PC-9 (cell line): ENCODE results near the gene TRIB2. TPM values are rescaled to one million over a fixed set of nuclear protein-coding genes. Genes with fewer than 3 reads are reported as not detected.

Experiments
- BruUV-seq: library from RNA; stranded (reverse); fragments of 400-500 nt; replicated peaks from 2 replicates; lab custom pipeline; 2021; lab: Mats Ljungman, UMichigan
- CTCF ChIA-PET: fragments of 300-600 bp; sonication (Branson Sonifier 250); formaldehyde crosslinking; loops from one replicate; lab custom pipeline; 2022; ENCODE audit warnings: antibody characterized with exemption; lab: Charles Lee
- POLR2A ChIA-PET: fragments of 300-600 bp; sonication (Branson Sonifier 250); formaldehyde crosslinking; loops from one replicate; lab custom pipeline; 2022; ENCODE audit warnings: antibody characterized with exemption; ENCODE audit not compliant: unreplicated experiment; lab: Charles Lee
- DNase-seq, 2 experiments: peaks; one replicate each; pipeline versions ENCODE4 v3.0.0 to v3.0.0-alpha.2; 2015 to 2022; ENCODE audit warnings: mixed read lengths in 1 of 2
- H2AFZ ChIP-seq: fragments of 200-600 bp; sonication (generic); 2 replicates; pipeline ENCODE4 v1.8.1; 2017; ENCODE audit warnings: antibody characterized with exemption
- H3F3A ChIP-seq: fragments of 200-600 bp; sonication (generic); 2 replicates; pipeline ENCODE4 v1.8.1; 2017; ENCODE audit warnings: antibody characterized with exemption, mild to moderate bottlenecking, low read depth; ENCODE audit not compliant: insufficient read depth
- H3K27ac ChIP-seq: fragments of 200-600 bp; sonication (generic); 2 replicates; pipeline ENCODE4 v1.6.1; 2016; ENCODE audit warnings: mixed run types
- H3K27me3 ChIP-seq: fragments of 200-600 bp; sonication (generic); 2 replicates; pipeline ENCODE4 v1.6.1; 2016; ENCODE audit warnings: low read depth, mixed run types; ENCODE audit not compliant: insufficient read depth
- H3K36me3 ChIP-seq: fragments of 200-600 bp; sonication (generic); 2 replicates; pipeline ENCODE4 v1.6.1; 2016; ENCODE audit warnings: low read depth, mixed run types
- H3K4me1 ChIP-seq: fragments of 200-600 bp; sonication (generic); replicated peaks from 2 replicates; pipeline ENCODE4 v1.6.1; 2016; ENCODE audit warnings: mixed run types; ENCODE audit not compliant: insufficient read depth
- H3K4me2 ChIP-seq: fragments of 200-600 bp; sonication (generic); 2 replicates; pipeline ENCODE4 v1.6.1; 2017; ENCODE audit warnings: mixed run types
- H3K4me3 ChIP-seq: fragments of 200-600 bp; sonication (generic); 2 replicates; pipeline ENCODE4 v1.6.1; 2016; ENCODE audit warnings: mixed run types
- H3K79me2 ChIP-seq: fragments of 200-600 bp; sonication (generic); 2 replicates; pipeline ENCODE4 v1.6.1; 2017; ENCODE audit warnings: low read depth, mixed run types
- H3K9me2 ChIP-seq: fragments of 200-600 bp; sonication (generic); 2 replicates; pipeline ENCODE4 v1.8.1; 2017; ENCODE audit warnings: mild to moderate bottlenecking; ENCODE audit not compliant: insufficient read depth
- H3K9me3 ChIP-seq: fragments of 200-600 bp; sonication (generic); 2 replicates; pipeline ENCODE4 v1.8.1; 2016; ENCODE audit warnings: low read depth; ENCODE audit not compliant: insufficient read depth
- H4K20me1 ChIP-seq: fragments of 200-600 bp; sonication (generic); 2 replicates; pipeline ENCODE4 v1.8.1; 2017; ENCODE audit not compliant: insufficient read depth
- EZH2 ChIP-seq: fragments of 200-600 bp; sonication (generic); IDR thresholded peaks from 2 replicates; pipeline ENCODE4 v1.8.0; 2017; ENCODE audit warnings: antibody characterized with exemption, low read depth
- intact Hi-C: fragments of 100-400 bp; cut with micrococcal nuclease; formaldehyde crosslinking; loops from one replicate; pipeline ENCODE4 v1.10.0; 2022; ENCODE audit not compliant: unreplicated experiment
- total RNA-seq: library from RNA; stranded (reverse); gene quantifications from 2 replicates; pipeline ENCODE4 v1.2.3, GENCODE V29; 2021
- TF ChIP-seq, protein P1 (sequence below): fragments of 200-600 bp; sonication (generic); conservative IDR thresholded peaks from 2 replicates; pipeline ENCODE4 v1.6.1; 2017; ENCODE audit warnings: mixed run types, antibody characterized with exemption, mild to moderate bottlenecking, moderate library complexity

TRIB2 gene
- total RNA-seq, 1 experiment from 2014 or later: 18.9 TPM

DNA sequence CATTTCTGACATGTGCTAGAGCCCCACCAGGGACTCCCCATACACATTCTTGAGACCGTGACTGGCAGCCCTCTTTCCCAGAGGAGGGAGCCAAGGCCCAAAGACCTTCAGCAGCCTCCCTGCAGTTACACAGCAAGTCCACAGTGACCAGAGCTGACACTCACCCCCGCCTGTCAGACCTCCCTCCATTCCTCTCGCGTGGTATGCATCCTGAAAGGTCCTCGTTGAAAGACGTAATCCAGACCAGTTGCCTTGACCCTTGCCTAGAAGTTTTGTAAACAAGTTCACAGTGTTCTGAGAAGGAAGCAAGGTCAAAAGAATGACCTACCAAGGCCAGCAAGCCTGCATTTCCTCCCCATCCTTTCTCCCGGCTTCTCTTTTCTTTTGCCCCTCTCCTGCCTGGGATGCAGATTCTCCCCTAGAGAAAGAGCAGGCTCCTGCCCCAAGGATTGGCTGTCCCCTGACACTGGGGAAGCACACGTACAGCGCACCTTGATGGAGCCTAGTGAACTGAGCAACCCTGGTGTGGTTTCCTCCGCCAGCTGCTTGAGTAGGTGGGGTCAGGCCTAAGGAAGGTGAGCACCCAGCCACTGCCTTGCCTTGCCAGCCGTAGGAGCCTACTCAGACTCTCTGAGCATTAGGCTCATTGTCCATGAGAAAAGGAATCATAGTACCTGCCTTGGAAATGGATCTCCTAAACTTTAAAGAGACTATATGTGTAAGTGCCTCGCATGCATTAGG, 18.3 kb downstream of the TRIB2 start:
- no peak overlapping the region for H3K4me2 ChIP-seq
- H3K27me3 ChIP-seq: no peaks in the 10 kb centered on the region
- peaks cover 61% of the 10 kb centered on the region for H4K20me1 ChIP-seq
- no peak overlapping the region for H3K27ac ChIP-seq
- H3K4me1 ChIP-seq: peaks cover 10% of the 10 kb centered on the region; the same call in 1 of the 2 replicates
- BruUV-seq: no TSS peak
- intact Hi-C loops: no loop called here
- CTCF ChIA-PET: no interaction called here
- H3K9me2 ChIP-seq: no peaks in the 10 kb centered on the region
- H3K4me3 ChIP-seq: no peak overlapping the region
- TF ChIP-seq, protein P1, sequence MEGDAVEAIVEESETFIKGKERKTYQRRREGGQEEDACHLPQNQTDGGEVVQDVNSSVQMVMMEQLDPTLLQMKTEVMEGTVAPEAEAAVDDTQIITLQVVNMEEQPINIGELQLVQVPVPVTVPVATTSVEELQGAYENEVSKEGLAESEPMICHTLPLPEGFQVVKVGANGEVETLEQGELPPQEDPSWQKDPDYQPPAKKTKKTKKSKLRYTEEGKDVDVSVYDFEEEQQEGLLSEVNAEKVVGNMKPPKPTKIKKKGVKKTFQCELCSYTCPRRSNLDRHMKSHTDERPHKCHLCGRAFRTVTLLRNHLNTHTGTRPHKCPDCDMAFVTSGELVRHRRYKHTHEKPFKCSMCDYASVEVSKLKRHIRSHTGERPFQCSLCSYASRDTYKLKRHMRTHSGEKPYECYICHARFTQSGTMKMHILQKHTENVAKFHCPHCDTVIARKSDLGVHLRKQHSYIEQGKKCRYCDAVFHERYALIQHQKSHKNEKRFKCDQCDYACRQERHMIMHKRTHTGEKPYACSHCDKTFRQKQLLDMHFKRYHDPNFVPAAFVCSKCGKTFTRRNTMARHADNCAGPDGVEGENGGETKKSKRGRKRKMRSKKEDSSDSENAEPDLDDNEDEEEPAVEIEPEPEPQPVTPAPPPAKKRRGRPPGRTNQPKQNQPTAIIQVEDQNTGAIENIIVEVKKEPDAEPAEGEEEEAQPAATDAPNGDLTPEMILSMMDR: no peak
- peaks cover 80% of the 10 kb centered on the region for H3K36me3 ChIP-seq
- no peaks in the 10 kb centered on the region; the same call in 1 of the 2 replicates for H3F3A ChIP-seq
- H3K9me3 ChIP-seq: no peaks in the 10 kb centered on the region
- H2AFZ ChIP-seq: no peak overlapping the region
- no peak for DNase-seq
- H3K79me2 ChIP-seq: peaks cover 93% of the 10 kb centered on the region
- POLR2A ChIA-PET: no interaction called here

DNA sequence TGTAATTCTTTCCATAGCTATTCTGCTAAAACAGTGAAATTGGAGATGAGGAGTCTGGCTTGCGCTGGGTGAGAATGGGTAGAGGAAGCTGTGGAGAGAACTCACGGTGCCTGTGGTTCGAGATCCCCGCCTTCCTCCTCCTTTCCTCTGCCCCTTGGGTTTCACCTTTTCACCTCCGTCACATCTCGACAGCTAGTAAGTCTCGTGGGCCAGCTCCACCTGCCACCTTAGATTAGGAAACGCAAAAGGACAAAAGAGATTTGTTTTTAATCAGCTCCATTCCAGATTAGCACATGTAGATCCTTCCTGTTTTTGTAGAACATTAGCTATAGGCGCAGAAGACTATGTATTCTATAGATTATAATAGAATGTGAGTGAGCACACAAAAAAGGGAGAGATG, 20.6 kb downstream of the TRIB2 start:
- H3K79me2 ChIP-seq: peaks cover 71% of the 10 kb centered on the region
- no peaks in the 10 kb centered on the region for H3K27me3 ChIP-seq
- POLR2A ChIA-PET: no interaction called here
- TF ChIP-seq, protein P1: no peak
- TF ChIP-seq EZH2: no peak
- H3K36me3 ChIP-seq: peaks cover 80% of the 10 kb centered on the region
- peaks cover 57% of the 10 kb centered on the region for H4K20me1 ChIP-seq
- CTCF ChIA-PET: no interaction called here
- peaks cover 15% of the 10 kb centered on the region for H3F3A ChIP-seq
- no peak overlapping the region for H3K4me2 ChIP-seq
- H3K27ac ChIP-seq: peak overlapping the region; percentile 5; the same call in 1 of the 2 replicates
- no peaks in the 10 kb centered on the region for H3K9me2 ChIP-seq
- no peak for DNase-seq
- no peaks in the 10 kb centered on the region for H3K9me3 ChIP-seq
- peaks cover 10% of the 10 kb centered on the region; the same call in 1 of the 2 replicates for H3K4me1 ChIP-seq
- BruUV-seq: no TSS peak
- H2AFZ ChIP-seq: no peak overlapping the region
- no peak overlapping the region for H3K4me3 ChIP-seq
- intact Hi-C loops: no loop called here

DNA sequence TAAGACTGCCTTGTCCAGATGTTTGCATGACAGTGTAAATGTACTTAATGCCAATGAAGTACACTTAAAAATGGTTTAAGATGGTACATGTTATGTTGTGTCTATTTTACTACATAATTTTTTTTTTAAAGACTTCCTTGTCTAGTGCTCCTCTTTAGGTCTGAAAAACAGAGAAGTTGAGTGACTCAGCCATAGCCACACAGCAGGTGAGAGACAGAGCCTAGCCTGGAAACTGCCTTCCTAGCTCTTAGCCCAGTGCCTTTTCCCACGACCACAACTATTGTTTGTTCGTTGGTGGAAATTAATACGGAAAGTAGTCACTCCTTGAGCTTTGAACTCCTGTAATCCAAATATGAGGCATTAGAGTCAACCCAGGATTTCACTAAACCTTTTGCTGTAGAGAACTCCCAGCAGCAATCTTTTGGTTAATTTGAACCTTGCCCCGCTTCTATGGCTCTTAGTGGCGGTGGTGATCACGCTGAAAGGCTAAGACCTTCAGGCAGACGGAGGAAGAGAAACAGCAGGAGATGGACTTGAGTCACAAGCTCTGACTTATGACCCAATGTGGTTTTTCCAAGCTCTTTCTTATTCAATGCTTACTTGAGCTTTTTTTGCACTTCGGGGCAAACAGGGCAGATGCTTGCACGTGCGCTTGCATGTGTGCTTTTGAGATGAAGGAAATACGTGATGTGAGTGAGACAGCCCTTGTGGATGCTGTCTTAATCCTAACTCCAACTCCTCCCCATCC, 21.2 kb downstream of the TRIB2 start:
- H2AFZ ChIP-seq: no peak overlapping the region
- no peaks in the 10 kb centered on the region for H3K9me2 ChIP-seq
- ChIA-PET POLR2A (no interaction called here), CTCF (no interaction called here)
- peaks cover 10% of the 10 kb centered on the region; the same call in 1 of the 2 replicates for H3K4me1 ChIP-seq
- intact Hi-C loops: no loop called here
- peaks cover 51% of the 10 kb centered on the region for H4K20me1 ChIP-seq
- H3K27ac ChIP-seq: peak overlapping the region; percentile 5; the same call in 1 of the 2 replicates
- H3K4me3 ChIP-seq: no peak overlapping the region
- peaks cover 65% of the 10 kb centered on the region for H3K79me2 ChIP-seq
- peaks cover 79% of the 10 kb centered on the region for H3K36me3 ChIP-seq
- H3F3A ChIP-seq: peaks cover 20% of the 10 kb centered on the region
- no TSS peak for BruUV-seq
- no peak for TF ChIP-seq EZH2
- TF ChIP-seq, protein P1: no peak
- H3K9me3 ChIP-seq: no peaks in the 10 kb centered on the region
- H3K27me3 ChIP-seq: no peaks in the 10 kb centered on the region
- peak in 1 of 2 experiments; percentile 41 for DNase-seq
- H3K4me2 ChIP-seq: no peak overlapping the region
